K562 (cell line): ENCODE results near the gene CLIP1. TPM values are rescaled to one million over a fixed set of nuclear protein-coding genes. Genes with fewer than 3 reads are reported as not detected.

ENCODE experiments used
- CREM ChIP-seq: IDR thresholded peaks from 2 replicates; pipeline ENCODE4 v1.6.1; 2014; ENCODE audit warnings: antibody characterized with exemption, low read depth
- CXXC5 ChIP-seq: fragments of 250-450 bp; sonication (Bioruptor Pico); IDR thresholded peaks from 2 replicates; pipeline ENCODE4 v1.8.0; 2022; ENCODE audit warnings: inconsistent platforms, mild to moderate bottlenecking, moderate library complexity
- HCFC1 ChIP-seq: IDR thresholded peaks from 2 replicates; pipeline ENCODE4 v1.6.1; 2012; ENCODE audit warnings: low read depth, low read length, improper control_type of control experiment
- HINFP ChIP-seq: fragments of 450-650 bp; conservative IDR thresholded peaks from 2 replicates; pipeline ENCODE4 v1.6.1; 2016; ENCODE audit warnings: missing genetic modification characterization, low read depth, mild to moderate bottlenecking, control low read depth, missing compliant biosample characterization
- MCM5 ChIP-seq: fragments of 450-650 bp; IDR thresholded peaks from 2 replicates; pipeline ENCODE4 v1.6.1; 2016; ENCODE audit warnings: low read depth
- NR2C2 ChIP-seq, 2 experiments: fragments of 200-800 bp in 1 of 2; sonication (Bioruptor generic) in 1 of 2; sonication (generic) in 1 of 2; formaldehyde crosslinking in 1 of 2; IDR thresholded peaks; 2 replicates each; pipeline versions ENCODE4 v1.6.1 to v1.8.0; 2016 to 2022; ENCODE audit warnings: mild to moderate bottlenecking in 1 of 2, missing compliant biosample characterization in 1 of 2, missing genetic modification characterization in 1 of 2, missing genetic modification reagents in 1 of 2
- POLR2AphosphoS5 ChIP-seq: IDR thresholded peaks from 2 replicates; pipeline ENCODE4 v1.6.1; 2011; ENCODE audit warnings: mild to moderate bottlenecking, low read depth, low read length, moderate library complexity; ENCODE audit not compliant: control insufficient read depth, insufficient read depth
- ZBTB11 ChIP-seq, 3 experiments: fragments of 200-800 bp in 1 of 3; fragments of 250-450 bp in 1 of 3; fragments of 450-650 bp in 1 of 3; sonication (Bioruptor Pico) in 1 of 3; sonication (Bioruptor generic) in 1 of 3; formaldehyde crosslinking in 1 of 3; IDR thresholded peaks; 2 replicates each; pipeline versions ENCODE4 v1.6.1 to v1.8.0; 2016 to 2022; ENCODE audit warnings: mild to moderate bottlenecking in 2 of 3, missing genetic modification characterization in 2 of 3, missing compliant biosample characterization in 1 of 3, moderate library complexity in 1 of 3
- ZBTB26 ChIP-seq: fragments of 450-650 bp; formaldehyde crosslinking; IDR thresholded peaks from 2 replicates; pipeline ENCODE4 v1.4.0; 2022; ENCODE audit warnings: missing genetic modification characterization
- ZFP1 ChIP-seq: fragments of 450-650 bp; formaldehyde crosslinking; IDR thresholded peaks from 2 replicates; pipeline ENCODE4 v1.4.0; 2020; ENCODE audit warnings: mild to moderate bottlenecking, mixed read lengths
- ZNF79 ChIP-seq: fragments of 250-450 bp; sonication (Bioruptor Pico); IDR thresholded peaks from 2 replicates; pipeline ENCODE4 v1.4.0; 2020; ENCODE audit warnings: low read depth, mild to moderate bottlenecking, moderate library complexity
- polyA plus RNA-seq, 8 experiments: library from polyadenylated mRNA; depleted of rRNA in 4 of 8; stranded (reverse) in 5 of 8; unstranded in 3 of 8; fragments of >200 nt; fragmentation: Nextera tagmentation in 2 of 8; fragmentation: Illumina TruSeq in 1 of 8; extraction: Ambion mirVana in 2 of 8; extraction: Trizol in 1 of 8; gene quantifications; 2 replicates each; pipeline versions ENCODE4 v1.2.1 to v1.2.3, GENCODE V29; 2011 to 2014; ENCODE audit warnings: inconsistent platforms in 1 of 8, missing spikeins in 1 of 8
- total RNA-seq, 7 experiments: library from RNA; depleted of rRNA in 6 of 7; stranded (reverse); fragments of >200 nt in 6 of 7; fragmentation: Illumina TruSeq in 2 of 7; extraction: Trizol in 2 of 7; gene quantifications; 2 replicates each; pipeline versions ENCODE4 v1.2.1 to v1.2.3, GENCODE V29; 2011 to 2021; ENCODE audit warnings: low replicate concordance in 1 of 7

The CLIP1 gene
- total and polyA plus RNA-seq, 9 of the 15 experiments (the other 6 are each of a cell fraction or from before 2014, with no cell fraction given): 5.8 to 33.9 (median 27.6) TPM

- TF ChIP-seq POLR2AphosphoS5: no peak
- no peak for TF ChIP-seq HINFP (tag)
- TF ChIP-seq ZBTB26: no peak
- TF ChIP-seq CXXC5: 0 out of 2 replicates have a peak, but pooled peaks have one; percentile 23
- no peak for TF ChIP-seq ZBTB11 (CRISPR knock-in tag; IDR thresholded peaks at IDR 0.05)
- no peak for TF ChIP-seq CREM
- TF ChIP-seq HCFC1: no peak
- no peak for TF ChIP-seq NR2C2 (CRISPR knock-in tag; IDR thresholded peaks at IDR 0.05)
- TF ChIP-seq NR2C2 (tag; IDR thresholded peaks at IDR 0.05): peak; percentile 71
- no peak for TF ChIP-seq MCM5
- no peak for TF ChIP-seq ZFP1 (CRISPR knock-in tag)
- 0 out of 2 replicates have a peak, but pooled peaks have one; percentile 35 for TF ChIP-seq ZNF79 (CRISPR knock-in tag)
These were observed 94.7 kb downstream of the CLIP1 start (continued) for GRCh38 chr12:122327494-122328385.
